Uterus (tissue), 4 donors: ENCODE measurements around the gene ARHGAP45. TPM values are rescaled to one million over a fixed set of nuclear protein-coding genes. Genes with fewer than 3 reads are reported as not detected.

Source experiments
- DNase-seq, 2 donors: peaks; one replicate each; pipeline ENCODE4 v3.0.0-alpha.2; 2019 to 2020
- H3K27ac ChIP-seq, 2 donors: fragments of 200-600 bp; sonication (generic); 1 replicate in 1 of 2; 2 replicates in 1 of 2; pipeline ENCODE4 v1.5.1; 2016 to 2018
- H3K27me3 ChIP-seq, 2 donors: fragments of 200-600 bp; sonication (generic); one replicate each; pipeline ENCODE4 v1.5.1; 2018 to 2019; ENCODE audit warnings: control low read depth in 1 of 2
- H3K36me3 ChIP-seq, 2 donors: fragments of 200-600 bp; sonication (generic); one replicate each; pipeline ENCODE4 v1.5.1; 2019; ENCODE audit warnings: control low read depth in 1 of 2
- H3K4me1 ChIP-seq, 2 donors: fragments of 200-600 bp; sonication (generic); one replicate each; pipeline ENCODE4 v1.5.1; 2018 to 2019; ENCODE audit warnings: control low read depth in 1 of 2
- H3K4me3 ChIP-seq, 2 donors: fragments of 200-600 bp; sonication (generic); 1 replicate in 1 of 2; 2 replicates in 1 of 2; pipeline ENCODE4 v1.5.1; 2018 to 2019; ENCODE audit warnings: mild to moderate bottlenecking in 1 of 2
- H3K9me3 ChIP-seq, 2 donors: fragments of 200-600 bp; sonication (generic); one replicate each; pipeline ENCODE4 v1.5.1; 2019; ENCODE audit warnings: control low read depth in 1 of 2
- POLR2A ChIP-seq, 2 donors: fragments of 450-650 bp; IDR thresholded peaks; one replicate each; pipeline ENCODE4 v1.6.1; 2016; ENCODE audit warnings: antibody characterized with exemption in 2 of 2, mild to moderate bottlenecking in 1 of 2, moderate library complexity in 1 of 2
- intact Hi-C: fragments of 100-400 bp; cut with DNase I; formaldehyde crosslinking; loops from one replicate; pipeline ENCODE4 v1.15.1; 2023; ENCODE audit warnings: low total_unique reads
- small RNA-seq: library from RNA; depleted of rRNA; stranded (forward); fragments of <200 nt; gene quantifications from one replicate; pipeline ENCODE3, GENCODE V24; 2016
- total RNA-seq, 4 donors: library from RNA; depleted of rRNA in 3 of 4; stranded (reverse); fragments of >200 nt in 3 of 4; gene quantifications; one replicate each; pipeline versions ENCODE4 v1.1.0 to v1.2.4, GENCODE V29; 2014 to 2023
- TF ChIP-seq, protein P1 (sequence below), 4 experiments: fragments of 200-600 bp in 2 of 4; fragments of 450-650 bp in 2 of 4; sonication (generic) in 2 of 4; IDR thresholded peaks; one replicate each; pipeline ENCODE4 v1.5.1; 2016 to 2019; ENCODE audit warnings: antibody characterized with exemption in 4 of 4, mild to moderate bottlenecking in 2 of 4, moderate library complexity in 1 of 4
- donor health status: DM: yes; HTN: yes; CAD: no.

ARHGAP45 gene
- total RNA-seq, 4 donors from 2014 or later: 4.1 to 154 (median 8.6) TPM

DNA sequence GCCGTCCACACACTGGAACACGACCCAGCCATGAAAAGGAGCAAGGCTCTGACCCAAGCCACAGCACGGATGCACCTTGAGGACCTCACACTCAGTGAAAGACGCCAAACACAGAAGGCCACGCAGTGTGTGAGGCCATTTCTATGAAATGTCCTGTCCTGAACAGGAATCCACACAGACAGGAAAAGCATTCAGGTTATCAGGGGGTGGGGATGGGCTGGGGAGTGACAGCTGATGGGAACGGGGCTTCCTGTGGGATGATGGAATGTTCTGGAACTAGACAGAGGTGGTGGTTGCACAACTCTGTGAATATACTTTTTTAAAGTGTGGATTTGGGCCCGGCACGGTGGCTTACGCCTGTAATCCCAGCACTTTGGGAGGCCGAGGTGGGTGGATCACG, 67.5 kb downstream of the ARHGAP45 start:
- TF ChIP-seq, protein P1, sequence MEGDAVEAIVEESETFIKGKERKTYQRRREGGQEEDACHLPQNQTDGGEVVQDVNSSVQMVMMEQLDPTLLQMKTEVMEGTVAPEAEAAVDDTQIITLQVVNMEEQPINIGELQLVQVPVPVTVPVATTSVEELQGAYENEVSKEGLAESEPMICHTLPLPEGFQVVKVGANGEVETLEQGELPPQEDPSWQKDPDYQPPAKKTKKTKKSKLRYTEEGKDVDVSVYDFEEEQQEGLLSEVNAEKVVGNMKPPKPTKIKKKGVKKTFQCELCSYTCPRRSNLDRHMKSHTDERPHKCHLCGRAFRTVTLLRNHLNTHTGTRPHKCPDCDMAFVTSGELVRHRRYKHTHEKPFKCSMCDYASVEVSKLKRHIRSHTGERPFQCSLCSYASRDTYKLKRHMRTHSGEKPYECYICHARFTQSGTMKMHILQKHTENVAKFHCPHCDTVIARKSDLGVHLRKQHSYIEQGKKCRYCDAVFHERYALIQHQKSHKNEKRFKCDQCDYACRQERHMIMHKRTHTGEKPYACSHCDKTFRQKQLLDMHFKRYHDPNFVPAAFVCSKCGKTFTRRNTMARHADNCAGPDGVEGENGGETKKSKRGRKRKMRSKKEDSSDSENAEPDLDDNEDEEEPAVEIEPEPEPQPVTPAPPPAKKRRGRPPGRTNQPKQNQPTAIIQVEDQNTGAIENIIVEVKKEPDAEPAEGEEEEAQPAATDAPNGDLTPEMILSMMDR (IDR thresholded peaks at IDR 0.05): no peak
- no peak for TF ChIP-seq POLR2A (IDR thresholded peaks at IDR 0.05)
- Histone ChIP-seq H3K9me3 (no peaks in the 10 kb centered on the region), H3K36me3 (no peaks in the 10 kb centered on the region), H3K27ac (no peak overlapping the region), H3K4me3 (no peak overlapping the region), H3K4me1 (peaks cover 0 to 31% of the 10 kb centered on the region in 2 donors), H3K27me3 (no peaks in the 10 kb centered on the region)
- DNase-seq: no peak
- intact Hi-C loops: no loop called here

DNA sequence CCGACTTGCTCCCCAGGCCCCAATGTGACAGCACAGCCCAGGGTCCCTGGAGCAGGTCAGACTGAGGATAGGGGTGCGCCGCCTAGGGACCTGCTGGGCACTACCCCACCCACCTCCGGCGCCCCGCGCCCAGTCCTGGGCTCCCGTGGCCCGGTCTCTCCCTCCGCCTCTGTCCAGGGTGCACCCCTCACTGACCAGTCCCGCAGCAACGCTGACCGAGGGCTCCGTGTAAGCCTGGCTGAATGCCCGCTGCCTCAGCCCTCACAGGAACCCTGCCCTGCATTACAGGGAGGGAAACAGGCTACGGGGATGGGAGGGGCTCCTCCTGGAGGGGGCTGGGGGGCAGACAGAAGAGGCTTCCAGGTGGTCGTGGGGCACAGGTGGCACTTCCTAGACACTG, 68.5 kb downstream of the ARHGAP45 start:
- no peak overlapping the region for H3K4me3 ChIP-seq
- intact Hi-C loops: no loop called here
- peak overlapping the region; percentile 35 to 55 for H3K27ac ChIP-seq

DNA sequence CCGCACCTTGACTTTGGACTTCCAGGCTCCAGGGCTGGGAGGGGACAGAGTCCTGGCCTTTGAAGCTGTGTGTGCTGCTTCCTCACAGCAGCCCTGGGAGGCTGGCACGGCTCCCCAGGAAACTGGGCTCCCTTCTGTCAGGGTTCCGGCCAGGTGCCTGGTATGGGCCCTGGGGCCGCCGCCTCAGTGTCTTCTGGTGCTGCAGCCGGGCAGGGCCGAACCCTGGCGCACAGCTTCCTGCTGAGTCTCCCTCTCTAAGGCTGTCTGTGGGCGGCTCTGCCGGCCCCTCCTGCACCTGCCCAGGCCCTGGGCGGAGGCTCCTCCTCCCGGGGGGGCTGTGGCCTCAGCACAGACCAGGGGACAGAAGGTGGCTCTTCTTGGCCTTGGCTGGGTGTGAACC, 69.2 kb downstream of the ARHGAP45 start:
- DNase-seq: peak in 1 of 2 donors; percentile 58
- Histone ChIP-seq H3K4me1 (peaks cover 0 to 29% of the 10 kb centered on the region in 2 donors), H3K27ac (peak overlapping the region; percentile 35 to 55), H3K27me3 (no peaks in the 10 kb centered on the region), H3K36me3 (no peaks in the 10 kb centered on the region), H3K9me3 (no peaks in the 10 kb centered on the region), H3K4me3 (no peak overlapping the region)
- no peak for TF ChIP-seq POLR2A (IDR thresholded peaks at IDR 0.05)
- TF ChIP-seq, protein P1 (IDR thresholded peaks at IDR 0.05): no peak
- intact Hi-C loops: no loop called here

More for the DNA sequence above, 68.5 kb downstream of the ARHGAP45 start:
- TF ChIP-seq, protein P1 (IDR thresholded peaks at IDR 0.05): no peak
- TF ChIP-seq POLR2A (IDR thresholded peaks at IDR 0.05): no peak
- H3K4me1 ChIP-seq: peaks cover 0 to 31% of the 10 kb centered on the region in 2 donors
- H3K36me3 ChIP-seq: no peaks in the 10 kb centered on the region
- no peaks in the 10 kb centered on the region for H3K27me3 ChIP-seq
- no peaks in the 10 kb centered on the region for H3K9me3 ChIP-seq
- DNase-seq: no peak

Small RNA genes lying within 50 kb of the gene (small RNA-seq; reads per million reads assigned to genes)
- gene RNU6-2: not detected

Other genes starting within 250 kb of the ARHGAP45 start
- gene PLPPR3, start 245.2 kb upstream of the ARHGAP45 start, total RNA-seq: 1 to 10 TPM in 1 of 4 donors, not detected in 3; 3.4 TPM
- 1 to 10 TPM in 1 of 4 donors, under 1 TPM in 1, not detected in 2; 0.85 to 2.6 TPM for gene AZU1, start 239.3 kb upstream of the ARHGAP45 start, total RNA-seq
- 1 to 10 TPM in 1 of 4 donors, not detected in 3; 2.9 TPM for gene PRTN3, start 226.2 kb upstream of the ARHGAP45 start, total RNA-seq
- 1 to 10 TPM in 1 of 4 donors, not detected in 3; 3.4 TPM for gene ELANE, start 214.9 kb upstream of the ARHGAP45 start, total RNA-seq
- 100 to 1,000 TPM in 1 of 4 donors, 10 to 100 TPM in 1, 1 to 10 TPM in 2; 3.2 to 233 (median 50.2) TPM for gene CFD, start 207.5 kb upstream of the ARHGAP45 start, total RNA-seq
- 10 to 100 TPM; 12.0 to 69.1 (median 43.1) TPM for gene MED16, start 174.0 kb upstream of the ARHGAP45 start, total RNA-seq
- not detected for gene RNU6-9, start 173.7 kb upstream of the ARHGAP45 start, total RNA-seq
- 10 to 100 TPM in 3 of 4 donors, 1 to 10 TPM in 1; 5.3 to 38.2 (median 21.2) TPM for gene R3HDM4, start 153.9 kb upstream of the ARHGAP45 start, total RNA-seq
- gene KISS1R, start 149.8 kb upstream of the ARHGAP45 start, total RNA-seq: under 1 TPM in 1 of 4 donors, not detected in 3; 0.14 TPM
- gene ARID3A, start 141.1 kb upstream of the ARHGAP45 start, total RNA-seq: 10 to 100 TPM in 1 of 4 donors, 1 to 10 TPM in 3; 1.3 to 22.0 (median 3.8) TPM
- gene WDR18, start 82.8 kb upstream of the ARHGAP45 start, total RNA-seq: 10 to 100 TPM; 13.6 to 34.9 (median 17.3) TPM
- gene GRIN3B, start 66.7 kb upstream of the ARHGAP45 start, total RNA-seq: under 1 TPM in 1 of 4 donors, not detected in 3; 0.48 TPM
- 100 to 1,000 TPM in 1 of 4 donors, 10 to 100 TPM in 3; 47.4 to 164 (median 56.9) TPM for gene TMEM259, start 46.0 kb upstream of the ARHGAP45 start, total RNA-seq
- gene RNU6-2, start 45.6 kb upstream of the ARHGAP45 start, total RNA-seq: not detected
- 100 to 1,000 TPM in 2 of 4 donors, 10 to 100 TPM in 2; 14.3 to 186 (median 88.5) TPM for gene CNN2, start 40.6 kb upstream of the ARHGAP45 start, total RNA-seq
- 10 to 100 TPM in 1 of 4 donors, 1 to 10 TPM in 2, under 1 TPM in 1; 0.59 to 10.4 (median 2.7) TPM for gene ABCA7, start 27.1 kb upstream of the ARHGAP45 start, total RNA-seq
- 100 to 1,000 TPM in 1 of 4 donors, 10 to 100 TPM in 3; 13.6 to 112 (median 59.8) TPM for gene POLR2E, start 28.2 kb downstream of the ARHGAP45 start, total RNA-seq
- gene GPX4, start 36.8 kb downstream of the ARHGAP45 start, total RNA-seq: 100 to 1,000 TPM in 3 of 4 donors, 10 to 100 TPM in 1; 68.2 to 357 (median 163) TPM
- 100 to 1,000 TPM in 1 of 4 donors, 10 to 100 TPM in 1, 1 to 10 TPM in 2; 4.4 to 107 (median 10.7) TPM for gene SBNO2, start 107.1 kb downstream of the ARHGAP45 start, total RNA-seq
- gene STK11, start 138.6 kb downstream of the ARHGAP45 start, total RNA-seq: 10 to 100 TPM; 17.4 to 62.8 (median 43.3) TPM
- 1 to 10 TPM in 2 of 4 donors, under 1 TPM in 1, not detected in 1; 0.26 to 1.5 (median 1.0) TPM for gene CBARP, start 170.8 kb downstream of the ARHGAP45 start, total RNA-seq
- gene ATP5F1D, start 174.6 kb downstream of the ARHGAP45 start, total RNA-seq: 100 to 1,000 TPM in 2 of 4 donors, 10 to 100 TPM in 1, 1 to 10 TPM in 1; 4.7 to 164 (median 68.9) TPM
- 100 to 1,000 TPM in 1 of 4 donors, 10 to 100 TPM in 2, under 1 TPM in 1; 0.77 to 108 (median 15.0) TPM for gene MIDN, start 181.4 kb downstream of the ARHGAP45 start, total RNA-seq
- gene CIRBP, start 202.2 kb downstream of the ARHGAP45 start, total RNA-seq: 100 to 1,000 TPM; 235 to 950 (median 535) TPM
- gene FAM174C, start 208.4 kb downstream of the ARHGAP45 start, total RNA-seq: 10 to 100 TPM in 2 of 4 donors, 1 to 10 TPM in 2; 2.1 to 24.3 (median 7.1) TPM
- under 1 TPM in 1 of 4 donors, not detected in 3; 0.76 TPM for gene EFNA2, start 218.7 kb downstream of the ARHGAP45 start, total RNA-seq